Fibroblast of lung (primary cell): ENCODE results near the gene RNF157. TPM values are rescaled to one million over a fixed set of nuclear protein-coding genes. Genes with fewer than 3 reads are reported as not detected.

Experiments
- DNase-seq, 2 donors: peaks; one replicate each; pipeline versions ENCODE4 v3.0.0 to v3.0.0-alpha.2; 2010; ENCODE audit warnings: low read depth in 2 of 2
- H2AFZ ChIP-seq: 2 replicates; pipeline ENCODE4 v1.5.1; 2012; ENCODE audit warnings: low read length, control low read depth, inconsistent platforms
- H3K27ac ChIP-seq: 2 replicates; pipeline ENCODE4 v1.5.1; 2011; ENCODE audit warnings: low read length, control low read depth; ENCODE audit not compliant: insufficient read depth
- H3K27me3 ChIP-seq: 2 replicates; pipeline ENCODE4 v1.5.1; 2011; ENCODE audit warnings: mild to moderate bottlenecking, low read length; ENCODE audit not compliant: control insufficient read depth, insufficient read depth
- H3K36me3 ChIP-seq: 2 replicates; pipeline ENCODE4 v1.5.1; 2011; ENCODE audit warnings: low read length; ENCODE audit not compliant: control insufficient read depth, insufficient read depth
- H3K4me1 ChIP-seq: 2 replicates; pipeline ENCODE4 v1.5.1; 2011; ENCODE audit warnings: low read length; ENCODE audit not compliant: control insufficient read depth, insufficient read depth; ENCODE audit errors: extremely low read depth
- H3K4me2 ChIP-seq: 2 replicates; pipeline ENCODE4 v1.5.1; 2011; ENCODE audit warnings: low read length, control low read depth; ENCODE audit not compliant: insufficient read depth; ENCODE audit errors: extremely low read depth
- H3K4me3 ChIP-seq, 4 experiments: fragments of 200-600 bp in 1 of 4; sonication (generic) in 1 of 4; replicated peaks in 1 of 4; 2 replicates each; pipeline ENCODE4 v1.5.1; 2011 to 2016; ENCODE audit warnings: low read length in 4 of 4, low read depth in 3 of 4, mild to moderate bottlenecking in 3 of 4, control low read depth in 2 of 4, inconsistent platforms in 1 of 4, mixed read lengths in 1 of 4; ENCODE audit not compliant: insufficient read depth in 1 of 4; ENCODE audit errors: control extremely low read depth in 1 of 4
- H3K79me2 ChIP-seq: 2 replicates; pipeline ENCODE4 v1.5.1; 2012; ENCODE audit warnings: mild to moderate bottlenecking, low read length, inconsistent platforms; ENCODE audit not compliant: control insufficient read depth, insufficient read depth
- H3K9ac ChIP-seq: 2 replicates; pipeline ENCODE4 v1.5.1; 2011; ENCODE audit warnings: mild to moderate bottlenecking, low read length, control low read depth; ENCODE audit not compliant: insufficient read depth
- H3K9me3 ChIP-seq: 2 replicates; pipeline ENCODE4 v1.5.1; 2012; ENCODE audit warnings: low read depth, low read length; ENCODE audit not compliant: control insufficient read depth, insufficient read depth
- H4K20me1 ChIP-seq: 2 replicates; pipeline ENCODE4 v1.5.1; 2011; ENCODE audit warnings: low read length; ENCODE audit not compliant: control insufficient read depth, insufficient read depth; ENCODE audit errors: extremely low read depth
- EZH2 ChIP-seq: IDR thresholded peaks from 2 replicates; pipeline ENCODE4 v1.5.1; 2012; ENCODE audit warnings: low read length, control low read depth, mild to moderate bottlenecking; ENCODE audit errors: missing control alignments
- polyA plus RNA-seq, 2 donors: library from polyadenylated mRNA; depleted of rRNA in 1 of 2; stranded (reverse) in 1 of 2; unstranded in 1 of 2; fragments of >200 nt; gene quantifications; 2 replicates each; pipeline ENCODE4 v1.2.1, GENCODE V29; 2011 to 2012; ENCODE audit warnings: missing spikeins in 1 of 2
- total RNA-seq: library from RNA; depleted of rRNA; stranded (reverse); fragments of >200 nt; gene quantifications from 2 replicates; pipeline ENCODE4 v1.2.1, GENCODE V29; 2014
- TF ChIP-seq, protein P1 (sequence below), 2 donors: IDR thresholded peaks in 1 of 2; conservative IDR thresholded peaks in 1 of 2; 1 replicate in 1 of 2; 2 replicates in 1 of 2; pipeline ENCODE4 v1.5.1; 2011 to 2012; ENCODE audit warnings: low read length in 2 of 2, control low read depth in 1 of 2, inconsistent platforms in 1 of 2, low read depth in 1 of 2, mild to moderate bottlenecking in 1 of 2

Gene RNF157
- total and polyA plus RNA-seq, 2 donors (not counting 1 experiment from before 2014, with no cell fraction given) = 2.0 to 3.1 TPM

DNA sequence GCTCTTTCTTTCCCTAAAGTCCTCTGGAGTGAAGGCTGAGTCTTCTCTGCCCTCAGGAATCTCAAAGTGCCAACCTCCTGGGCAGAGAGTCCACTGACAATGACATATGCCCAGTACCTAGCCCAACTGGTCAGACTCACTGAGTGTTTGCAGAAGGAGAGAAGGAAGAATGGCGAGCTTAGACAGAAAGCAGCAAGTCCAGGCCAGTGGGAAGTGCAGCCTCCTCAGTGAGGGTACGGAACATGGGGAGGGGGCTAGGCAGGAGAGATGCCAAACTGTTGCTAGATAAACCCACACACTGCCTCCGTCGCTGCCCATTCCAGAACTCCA, 137.4 kb downstream of the RNF157 start:
- Histone ChIP-seq H3K9me3 (no peaks in the 10 kb centered on the region), H3K27me3 (no peaks in the 10 kb centered on the region), H3K4me3 (peak overlapping the region; percentile 63 to 90 (median 82)), H2AFZ (peak overlapping the region; percentile 69), H3K4me1 (peaks cover 3% of the 10 kb centered on the region), H3K27ac (peak overlapping the region; percentile 75), H3K79me2 (peaks cover 15% of the 10 kb centered on the region), H3K9ac (peak overlapping the region; percentile 74), H3K4me2 (peak overlapping the region; percentile 92), H4K20me1 (no peaks in the 10 kb centered on the region), H3K36me3 (peaks cover 5% of the 10 kb centered on the region)
- TF ChIP-seq EZH2 = no peak
- TF ChIP-seq, protein P1, sequence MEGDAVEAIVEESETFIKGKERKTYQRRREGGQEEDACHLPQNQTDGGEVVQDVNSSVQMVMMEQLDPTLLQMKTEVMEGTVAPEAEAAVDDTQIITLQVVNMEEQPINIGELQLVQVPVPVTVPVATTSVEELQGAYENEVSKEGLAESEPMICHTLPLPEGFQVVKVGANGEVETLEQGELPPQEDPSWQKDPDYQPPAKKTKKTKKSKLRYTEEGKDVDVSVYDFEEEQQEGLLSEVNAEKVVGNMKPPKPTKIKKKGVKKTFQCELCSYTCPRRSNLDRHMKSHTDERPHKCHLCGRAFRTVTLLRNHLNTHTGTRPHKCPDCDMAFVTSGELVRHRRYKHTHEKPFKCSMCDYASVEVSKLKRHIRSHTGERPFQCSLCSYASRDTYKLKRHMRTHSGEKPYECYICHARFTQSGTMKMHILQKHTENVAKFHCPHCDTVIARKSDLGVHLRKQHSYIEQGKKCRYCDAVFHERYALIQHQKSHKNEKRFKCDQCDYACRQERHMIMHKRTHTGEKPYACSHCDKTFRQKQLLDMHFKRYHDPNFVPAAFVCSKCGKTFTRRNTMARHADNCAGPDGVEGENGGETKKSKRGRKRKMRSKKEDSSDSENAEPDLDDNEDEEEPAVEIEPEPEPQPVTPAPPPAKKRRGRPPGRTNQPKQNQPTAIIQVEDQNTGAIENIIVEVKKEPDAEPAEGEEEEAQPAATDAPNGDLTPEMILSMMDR (conservative IDR thresholded peaks at IDR 0.05 in 1 of 2, IDR thresholded peaks at IDR 0.05 in 1 of 2; ENCODE audit: low read depth in 1 of 2, low read length in 2 of 2) = no peak
- DNase-seq = no peak

DNA sequence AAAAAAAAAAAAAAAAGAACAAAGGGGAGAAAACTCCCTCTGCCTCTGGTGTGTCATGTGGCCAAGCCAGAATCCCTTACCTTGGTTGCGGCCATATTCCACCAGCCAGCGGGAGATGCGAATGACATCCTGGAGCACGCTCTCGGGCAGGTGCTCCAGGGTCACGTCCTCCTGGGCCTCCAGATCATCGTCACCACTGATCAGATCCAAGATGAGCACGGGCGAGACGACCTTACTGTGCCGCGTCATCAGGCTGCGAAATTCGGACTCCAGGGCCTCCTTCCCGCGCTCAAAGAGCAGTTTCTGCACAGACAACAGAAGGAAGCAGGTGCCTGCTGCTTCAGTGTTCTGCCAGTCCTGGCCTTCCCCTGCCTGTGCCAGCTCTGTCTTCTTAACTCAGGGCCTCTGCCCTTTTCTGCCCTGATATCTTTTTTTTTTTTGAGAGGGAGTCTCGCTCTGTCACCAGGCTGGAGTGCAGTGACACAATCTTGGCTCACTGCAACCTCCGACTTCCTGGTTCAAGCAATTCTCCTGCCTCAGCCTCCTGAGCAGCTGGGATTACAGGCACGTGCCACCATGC, 142.5 kb downstream of the RNF157 start:
- Histone ChIP-seq H4K20me1 (no peaks in the 10 kb centered on the region), H3K27ac (no peak overlapping the region), H3K27me3 (no peaks in the 10 kb centered on the region), H3K79me2 (peaks cover 11% of the 10 kb centered on the region), H3K4me3 (no peak overlapping the region), H3K4me2 (no peak overlapping the region), H3K9me3 (no peaks in the 10 kb centered on the region), H3K36me3 (peaks cover 24% of the 10 kb centered on the region), H3K9ac (no peak overlapping the region), H3K4me1 (peaks cover 4% of the 10 kb centered on the region), H2AFZ (no peak overlapping the region)
- DNase-seq = no peak
- TF ChIP-seq EZH2 = no peak
- TF ChIP-seq, protein P1 (conservative IDR thresholded peaks at IDR 0.05 in 1 of 2, IDR thresholded peaks at IDR 0.05 in 1 of 2; ENCODE audit: low read depth in 1 of 2, low read length in 2 of 2) = no peak

DNA sequence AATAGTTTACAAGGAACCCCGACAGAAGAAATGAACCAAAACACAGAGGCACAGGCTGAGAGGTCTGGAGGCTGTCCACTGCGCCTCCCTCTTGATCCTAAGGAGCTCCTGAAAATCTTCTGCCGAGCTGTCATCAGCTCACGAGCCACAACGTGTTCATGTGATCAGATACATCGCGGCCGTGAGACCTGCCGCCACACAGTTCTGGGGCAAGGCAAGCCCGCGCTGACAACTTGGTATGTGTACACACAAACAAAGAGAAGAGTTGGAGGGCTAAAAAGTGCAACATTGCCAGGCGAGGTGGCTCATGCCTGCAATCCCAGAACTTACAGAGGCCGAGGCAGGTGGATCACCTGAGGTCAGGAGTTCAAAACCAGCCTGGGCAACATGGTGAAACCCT, 144.3 kb downstream of the RNF157 start:
- no peak overlapping the region for H3K27ac ChIP-seq
- H3K36me3 ChIP-seq = peaks cover 23% of the 10 kb centered on the region
- H4K20me1 ChIP-seq = no peaks in the 10 kb centered on the region
- H2AFZ ChIP-seq = no peak overlapping the region
- no peaks in the 10 kb centered on the region for H3K9me3 ChIP-seq
- no peaks in the 10 kb centered on the region for H3K79me2 ChIP-seq
- no peak for DNase-seq
- H3K27me3 ChIP-seq = no peaks in the 10 kb centered on the region
- no peak overlapping the region for H3K4me2 ChIP-seq
- no peak overlapping the region for H3K9ac ChIP-seq
- peaks cover 2% of the 10 kb centered on the region for H3K4me1 ChIP-seq
- no peak for TF ChIP-seq EZH2
- TF ChIP-seq, protein P1 (conservative IDR thresholded peaks at IDR 0.05 in 1 of 2, IDR thresholded peaks at IDR 0.05 in 1 of 2; ENCODE audit: low read depth in 1 of 2, low read length in 2 of 2) = no peak
- H3K4me3 ChIP-seq = no peak overlapping the region
